Panc1 (cell line): ENCODE measurements around the gene TRAK1. TPM values are rescaled to one million over a fixed set of nuclear protein-coding genes. Genes with fewer than 3 reads are reported as not detected.
A peak's percentile ranks its signal among the peaks of the same experiment; 100 is the strongest.

Experiments used
- ATAC-seq: fragments of 200-7000 bp; cut with Tn5 transposase; 2 replicates; pipeline ENCODE4 v1.9.1; 2020; ENCODE audit warnings: mild to moderate bottlenecking, moderate library complexity
- BruUV-seq: library from RNA; stranded (reverse); fragments of 400-500 nt; replicated peaks from 2 replicates; lab custom pipeline; 2021; lab: Mats Ljungman, UMichigan
- CTCF ChIA-PET: fragments of 300-600 bp; sonication (Branson Sonifier 250); formaldehyde crosslinking; loops from one replicate; lab custom pipeline; 2022; ENCODE audit warnings: antibody characterized with exemption; lab: Charles Lee
- POLR2A ChIA-PET: fragments of 300-600 bp; sonication (Branson Sonifier 250); formaldehyde crosslinking; loops from one replicate; lab custom pipeline; 2022; ENCODE audit warnings: antibody characterized with exemption; lab: Charles Lee
- DNase-seq: peaks from one replicate; pipeline ENCODE4 v3.0.0-alpha.2; 2010; ENCODE audit warnings: low read depth, low spot score
- H3K27ac ChIP-seq: 2 replicates; pipeline ENCODE4 v1.5.1; 2011; ENCODE audit warnings: mild to moderate bottlenecking, low read length, inconsistent platforms
- H3K27me3 ChIP-seq: fragments of 200-500 bp; sonication (Bioruptor generic); 2 replicates; pipeline ENCODE4 v1.6.0; 2014; ENCODE audit warnings: low read length, inconsistent platforms; ENCODE audit not compliant: control insufficient read depth, insufficient read depth
- H3K36me3 ChIP-seq: fragments of 200-500 bp; sonication (Bioruptor generic); 2 replicates; pipeline ENCODE4 v1.5.1; 2014; ENCODE audit warnings: inconsistent platforms, mild to moderate bottlenecking, low read length, moderate library complexity; ENCODE audit not compliant: control insufficient read depth, insufficient read depth
- H3K4me1 ChIP-seq: 2 replicates; pipeline ENCODE4 v1.5.1; 2011; ENCODE audit warnings: inconsistent platforms, mild to moderate bottlenecking, low read length, moderate library complexity; ENCODE audit not compliant: control insufficient read depth, insufficient read depth
- H3K4me3 ChIP-seq, 2 experiments: 2 replicates each; pipeline ENCODE4 v1.5.1; 2011 to 2012; ENCODE audit warnings: low read depth in 2 of 2, low read length in 2 of 2, mild to moderate bottlenecking in 2 of 2, inconsistent platforms in 1 of 2, moderate library complexity in 1 of 2
- H3K9me3 ChIP-seq: fragments of 200-500 bp; sonication (Bioruptor generic); 2 replicates; pipeline ENCODE4 v1.5.1; 2014; ENCODE audit warnings: low read depth, mild to moderate bottlenecking, inconsistent platforms, low read length, moderate library complexity; ENCODE audit not compliant: control insufficient read depth, insufficient read depth
- CTCF ChIP-seq: fragments of 450-650 bp; IDR thresholded peaks from 2 replicates; pipeline ENCODE4 v1.5.1; 2017; ENCODE audit warnings: mild to moderate bottlenecking
- POLR2AphosphoS5 ChIP-seq: IDR thresholded peaks from 2 replicates; pipeline ENCODE4 v1.6.1; 2012; ENCODE audit warnings: mild to moderate bottlenecking, low read depth, low read length, moderate library complexity
- REST ChIP-seq, 2 experiments: IDR thresholded peaks; 2 replicates each; pipeline ENCODE4 v1.6.1; 2011 to 2012; ENCODE audit warnings: low read depth in 2 of 2, control low read depth in 1 of 2, low read length in 1 of 2, mild to moderate bottlenecking in 1 of 2, moderate library complexity in 1 of 2; ENCODE audit not compliant: insufficient read depth in 1 of 2
- SIN3A ChIP-seq: IDR thresholded peaks from 2 replicates; pipeline ENCODE4 v1.6.1; 2012; ENCODE audit warnings: low read depth, mild to moderate bottlenecking, low read length, moderate library complexity, borderline replicate concordance; ENCODE audit not compliant: insufficient read depth
- TCF7L2 ChIP-seq: IDR thresholded peaks from 2 replicates; pipeline ENCODE4 v1.6.1; 2011; ENCODE audit warnings: mild to moderate bottlenecking, low read depth, low read length, inconsistent platforms
- in situ Hi-C: cut with HindIII; loops from 2 replicates; pipeline ENCODE4 v1.10.0; 2016; ENCODE audit warnings: low sequenced_read_pairs, low pct_unique_long_range_greater_than_20kb
- intact Hi-C: fragments of 100-400 bp; cut with micrococcal nuclease; formaldehyde crosslinking; loops from one replicate; pipeline ENCODE4 v1.10.0; 2022; ENCODE audit not compliant: unreplicated experiment
- total RNA-seq: library from RNA; stranded (reverse); gene quantifications from one replicate; pipeline ENCODE4 v1.2.1, GENCODE V29; 2021; ENCODE audit not compliant: unreplicated experiment

TRAK1 gene
- total RNA-seq, 1 experiment from 2014 or later, result 38.4 TPM

- Histone ChIP-seq H3K27me3 (no peaks in the 10 kb centered on the region), H3K27ac (peak overlapping the region; percentile 59; the same call in 1 of the 2 replicates), H3K4me3 (no peak overlapping the region), H3K36me3 (no peaks in the 10 kb centered on the region; the same call in 1 of the 2 replicates), H3K4me1 (peaks cover 15% of the 10 kb centered on the region), H3K9me3 (no peaks in the 10 kb centered on the region)
- intact Hi-C loops (loop anchor here (5.0 kb wide), 1 partner anchor 81 kb away; no protein-coding TSS in a partner anchor), in situ Hi-C loops (no loop called here)
- DNase-seq (no peak), ATAC-seq (no peak)
- no TSS peak for BruUV-seq
- TF ChIP-seq POLR2AphosphoS5 (no peak), REST (IDR thresholded peaks at IDR 0.05; ENCODE audit: insufficient read depth in 1 of 2, low read depth in 2 of 2, low read length in 1 of 2) (no peak), SIN3A (no peak), TCF7L2 (no peak), CTCF (no peak)
- ChIA-PET CTCF (interaction anchor here (0.7 kb wide), 1 partner anchor 26 kb away, joined by 5 read pairs; no protein-coding TSS in a partner anchor), POLR2A (no interaction called here)
Measured at GRCh38 chr3:42098171-42098570, 7.0 kb downstream of the TRAK1 start.

GRCh38 chr3:42099020-42099765 is 8.0 kb downstream of the TRAK1 start:
- peaks cover 15% of the 10 kb centered on the region for H3K4me1 ChIP-seq
- ATAC-seq, result peak; percentile 49
- in situ Hi-C loops, result no loop called here
- H3K36me3 ChIP-seq, result no peaks in the 10 kb centered on the region; the same call in 1 of the 2 replicates
- intact Hi-C loops, result loop anchor here (1.0 to 5.0 kb wide), 2 partner anchors 82 to 205 kb away; no protein-coding TSS in a partner anchor
- no peak for DNase-seq
- H3K27ac ChIP-seq, result peak overlapping the region; percentile 46
- H3K27me3 ChIP-seq, result no peaks in the 10 kb centered on the region
- CTCF ChIA-PET, result interaction anchor here (0.8 to 1.0 kb wide), 2 partner anchors 135 to 202 kb away, joined by 3 read pairs; no protein-coding TSS in a partner anchor
- TF ChIP-seq POLR2AphosphoS5 (no peak), CTCF (no peak), SIN3A (no peak), REST (IDR thresholded peaks at IDR 0.05; ENCODE audit: insufficient read depth in 1 of 2, low read depth in 2 of 2, low read length in 1 of 2) (no peak), TCF7L2 (no peak)
- H3K4me3 ChIP-seq, result no peak overlapping the region
- POLR2A ChIA-PET, result no interaction called here
- no TSS peak for BruUV-seq
- no peaks in the 10 kb centered on the region for H3K9me3 ChIP-seq
